ENCODE data around the gene RBM14.

GRCh38 chr11:66651016-66651415 is 34.6 kb downstream of the RBM14 start:
- TF ChIP-seq POLR2A (IDR thresholded peaks at IDR 0.05; ENCODE audit: low read depth, low read length), result no peak
- no peak for TF ChIP-seq CTCF (conservative IDR thresholded peaks at IDR 0.05; ENCODE audit: low read depth, low read length)
- no peak for TF ChIP-seq MAFK (IDR thresholded peaks at IDR 0.05; ENCODE audit: low read depth, low read length)
- TF ChIP-seq SMC3 (IDR thresholded peaks at IDR 0.05; ENCODE audit: low read depth, low read length), result no peak
- no peak for TF ChIP-seq CEBPB (IDR thresholded peaks at IDR 0.05; ENCODE audit: low read depth, low read length)
- no peak for TF ChIP-seq RFX5 (IDR thresholded peaks at IDR 0.05; ENCODE audit: low read depth, low read length)
- TF ChIP-seq RCOR1 (IDR thresholded peaks at IDR 0.05; ENCODE audit: insufficient replicate concordance, low read length), result no peak
- no peak for TF ChIP-seq USF2 (IDR thresholded peaks at IDR 0.05; ENCODE audit: low read depth, low read length)
- TF ChIP-seq MXI1 (IDR thresholded peaks at IDR 0.05; ENCODE audit: borderline replicate concordance, low read depth, low read length), result no peak
- TF ChIP-seq RAD21 (IDR thresholded peaks at IDR 0.05; ENCODE audit: low read length), result no peak
- no peak for TF ChIP-seq ELK1 (IDR thresholded peaks at IDR 0.05; ENCODE audit: borderline replicate concordance, low read depth, low read length)
- no peak for TF ChIP-seq MAZ (IDR thresholded peaks at IDR 0.05; ENCODE audit: borderline replicate concordance, low read depth, low read length)
- no peak for TF ChIP-seq CHD1 (IDR thresholded peaks at IDR 0.05; ENCODE audit: low read depth, low read length)

Data from IMR-90 (cell line).